ENCODE measurements around the gene KDM4D. TPM values are rescaled to one million over a fixed set of nuclear protein-coding genes. Genes with fewer than 3 reads are reported as not detected.

Gene KDM4D
- total and polyA plus RNA-seq, 7 experiments from 2014 or later = 0.32 to 0.70 (median 0.66) TPM

DNA sequence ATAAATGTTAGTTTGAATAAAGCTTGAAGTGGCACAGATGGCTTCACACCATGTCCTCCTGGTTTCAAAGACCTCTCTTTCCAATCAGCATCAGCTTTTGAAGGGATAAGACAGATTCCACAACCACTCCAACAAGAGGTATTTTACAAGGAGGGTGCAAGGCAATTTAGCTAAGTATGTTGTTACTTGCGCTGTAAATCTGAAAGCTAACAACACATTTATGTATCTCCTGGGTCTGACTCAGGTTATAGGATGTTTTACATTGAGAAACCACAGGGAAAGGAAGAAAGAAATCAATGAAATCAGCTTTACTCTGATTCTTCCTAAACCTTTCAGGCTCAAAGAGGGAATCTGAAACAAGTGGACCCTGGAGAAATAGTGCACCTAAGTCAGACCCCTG is 12.3 kb upstream of the KDM4D start:
- Mint-ChIP-seq H3K4me3 (no peak overlapping the region), H3K27me3 (no peaks in the 10 kb centered on the region), H3K36me3 (peaks cover 21 to 56% (median 32%) of the 10 kb centered on the region in 5 donors), H3K27ac (no peak overlapping the region), H3K4me1 (peaks cover 3 to 16% (median 10%) of the 10 kb centered on the region in 7 donors), H3K9me3 (no peaks in the 10 kb centered on the region)
- intact Hi-C loops (cut with micrococcal nuclease) = no loop called here
- no peaks in the 10 kb centered on the region for H3K27me3 ChIP-seq (ENCODE audit: control insufficient read depth in 2 of 2, insufficient read depth in 2 of 2, low read length in 2 of 2)
- DNase-seq = no peak
- ChIA-PET POLR2A (interaction anchor here (0.9 to 1.2 kb wide), 2 partner anchors 36 to 43 kb away, joined by 3 to 4 read pairs; no protein-coding TSS in a partner anchor), CTCF (no interaction called here)
- no peak overlapping the region for H3K27ac ChIP-seq (ENCODE audit: low read depth, low read length)
- H3K36me3 ChIP-seq (ENCODE audit: control insufficient read depth in 2 of 3, insufficient read depth in 3 of 3, low read length in 3 of 3) = peaks cover 15 to 72% (median 28%) of the 10 kb centered on the region in 3 experiments
- no peaks in the 10 kb centered on the region for H3K9me3 ChIP-seq (ENCODE audit: control insufficient read depth in 2 of 3, low read length in 3 of 3)
- H3K4me1 ChIP-seq (ENCODE audit: control insufficient read depth in 2 of 2, insufficient read depth in 2 of 2, low read length in 2 of 2) = no peaks in the 10 kb centered on the region
- H3K4me3 ChIP-seq (ENCODE audit: low read length) = no peak overlapping the region
- ATAC-seq = no peak

DNA sequence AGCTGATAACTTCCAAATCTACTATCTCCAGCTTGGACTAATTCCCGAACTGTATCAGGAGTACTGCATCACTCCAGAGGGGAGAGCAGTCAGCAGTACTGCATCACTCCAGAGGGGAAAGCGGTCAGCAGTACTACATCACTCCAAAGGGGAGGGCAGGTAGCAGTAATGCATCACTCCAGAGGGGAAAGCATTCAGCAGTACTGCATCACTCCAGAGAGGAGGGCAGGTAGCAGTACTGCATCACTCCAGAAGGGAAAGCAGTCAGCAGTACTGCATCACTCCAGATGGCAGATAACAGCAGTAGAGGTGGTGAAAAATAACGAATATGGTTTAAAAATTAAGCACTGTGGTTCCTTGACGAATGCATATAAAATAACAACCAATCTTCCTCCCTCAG is 8.6 kb upstream of the KDM4D start:
- ChIA-PET CTCF (interaction anchor here (0.7 kb wide), 1 partner anchor 1274 kb away, joined by 3 read pairs; no protein-coding TSS in a partner anchor), POLR2A (interaction anchor here (0.9 kb wide), 1 partner anchor 9 kb away, joined by 5 read pairs; the partner anchor contains the start of genes CWC15 and KDM4D)
- DNase-seq = no peak
- Histone ChIP-seq H3K36me3 (ENCODE audit: control insufficient read depth in 2 of 3, insufficient read depth in 3 of 3, low read length in 3 of 3) (peaks cover 27 to 87% (median 49%) of the 10 kb centered on the region in 3 experiments), H3K4me3 (ENCODE audit: low read length) (no peak overlapping the region), H3K9me3 (ENCODE audit: control insufficient read depth in 2 of 3, low read length in 3 of 3) (no peaks in the 10 kb centered on the region), H3K4me1 (ENCODE audit: control insufficient read depth in 2 of 2, insufficient read depth in 2 of 2, low read length in 2 of 2) (no peaks in the 10 kb centered on the region), H3K27me3 (ENCODE audit: control insufficient read depth in 2 of 2, insufficient read depth in 2 of 2, low read length in 2 of 2) (no peaks in the 10 kb centered on the region), H3K27ac (ENCODE audit: low read depth, low read length) (no peak overlapping the region)
- intact Hi-C loops (cut with micrococcal nuclease) = no loop called here
- H3K27me3 Mint-ChIP-seq = no peaks in the 10 kb centered on the region
- peak; percentile 36 for ATAC-seq
- H3K9me3 Mint-ChIP-seq = no peaks in the 10 kb centered on the region
- peaks cover 27 to 73% (median 54%) of the 10 kb centered on the region in 5 donors for H3K36me3 Mint-ChIP-seq
- H3K4me3 Mint-ChIP-seq = no peak overlapping the region
- H3K4me1 Mint-ChIP-seq = peaks cover 12 to 30% (median 23%) of the 10 kb centered on the region in 7 donors
- peak overlapping the region in 1 of 9 donors; percentile 35 for H3K27ac Mint-ChIP-seq

DNA sequence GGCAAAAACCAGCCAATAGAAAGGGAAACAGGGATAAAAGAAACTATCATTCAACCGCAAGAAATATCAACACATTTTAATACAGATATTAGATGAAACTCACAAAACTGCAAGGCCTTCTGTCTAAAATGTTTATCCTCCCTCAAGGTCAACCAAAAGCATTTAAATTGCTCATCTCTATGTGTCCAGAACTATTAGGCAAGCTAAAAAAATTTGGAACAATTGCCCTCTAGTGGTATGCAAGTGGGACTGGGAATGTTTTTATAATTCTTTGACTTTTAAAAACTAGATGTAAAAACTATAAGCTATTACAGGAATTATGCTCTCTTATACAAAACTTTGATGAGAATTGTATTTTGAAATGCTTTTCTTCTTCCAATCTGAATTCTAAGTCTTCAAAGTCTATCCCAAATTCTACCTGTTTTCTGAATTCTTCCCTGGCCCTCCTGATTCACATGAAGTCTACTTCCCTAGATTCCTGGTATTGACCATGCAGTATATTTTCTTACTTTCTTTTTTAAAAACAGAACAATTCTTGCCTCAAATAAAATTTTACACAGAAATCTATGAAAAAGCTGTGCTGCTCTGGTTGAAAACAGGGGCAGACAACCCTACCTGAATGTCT is 5.1 kb upstream of the KDM4D start:
- Mint-ChIP-seq H3K27ac (peak overlapping the region in 3 of 9 donors; percentile 8 to 53 (median 32)), H3K9me3 (no peaks in the 10 kb centered on the region), H3K4me3 (no peak overlapping the region), H3K27me3 (no peaks in the 10 kb centered on the region), H3K36me3 (peaks cover 19 to 69% (median 57%) of the 10 kb centered on the region in 5 donors), H3K4me1 (peaks cover 22 to 59% (median 44%) of the 10 kb centered on the region in 7 donors)
- H3K27ac ChIP-seq (ENCODE audit: low read depth, low read length) = no peak overlapping the region
- no peaks in the 10 kb centered on the region for H3K9me3 ChIP-seq (ENCODE audit: control insufficient read depth in 2 of 3, low read length in 3 of 3)
- ATAC-seq = no peak
- H3K4me3 ChIP-seq (ENCODE audit: low read length) = no peak overlapping the region
- peaks cover 9 to 13% of the 10 kb centered on the region in 2 donors for H3K4me1 ChIP-seq (ENCODE audit: control insufficient read depth in 2 of 2, insufficient read depth in 2 of 2, low read length in 2 of 2)
- no peak for DNase-seq
- peaks cover 42 to 75% (median 54%) of the 10 kb centered on the region in 3 experiments for H3K36me3 ChIP-seq (ENCODE audit: control insufficient read depth in 2 of 3, insufficient read depth in 3 of 3, low read length in 3 of 3)
- CTCF ChIA-PET = interaction anchor here (1.3 kb wide), 1 partner anchor 180 kb away, joined by 4 read pairs; no protein-coding TSS in a partner anchor
- POLR2A ChIA-PET = interaction anchor here (0.6 to 1.0 kb wide), 2 partner anchors 40 to 260 kb away, joined by 3 to 4 read pairs; no protein-coding TSS in a partner anchor
- intact Hi-C loops (cut with micrococcal nuclease) = loop anchor here in 1 of 2 donors (1.0 kb wide), 1 partner anchor 345 kb away; no protein-coding TSS in a partner anchor
- H3K27me3 ChIP-seq (ENCODE audit: control insufficient read depth in 2 of 2, insufficient read depth in 2 of 2, low read length in 2 of 2) = no peaks in the 10 kb centered on the region

DNA sequence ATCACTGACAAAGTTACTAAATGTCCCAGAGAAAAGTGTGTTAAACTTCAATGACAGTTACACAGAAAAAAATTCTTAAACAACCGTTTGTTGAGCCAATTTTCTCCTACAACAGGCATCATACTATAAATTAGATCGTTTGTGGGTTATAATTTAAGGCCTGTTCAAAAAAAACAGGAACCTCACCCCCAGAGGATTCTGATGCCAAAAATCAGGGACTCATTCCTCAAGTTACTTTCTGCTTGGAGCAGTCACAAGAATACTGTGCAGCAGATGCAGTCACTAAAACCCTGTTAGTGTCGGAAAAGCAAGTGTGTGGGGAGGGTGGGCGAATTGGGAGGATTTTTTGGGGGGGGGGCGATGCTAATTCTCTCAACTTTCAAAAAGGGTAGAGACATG is 810 bp upstream of the KDM4D start:
- Histone ChIP-seq H3K27me3 (ENCODE audit: control insufficient read depth in 2 of 2, insufficient read depth in 2 of 2, low read length in 2 of 2) (no peaks in the 10 kb centered on the region), H3K36me3 (ENCODE audit: control insufficient read depth in 2 of 3, insufficient read depth in 3 of 3, low read length in 3 of 3) (peaks cover 27 to 43% (median 36%) of the 10 kb centered on the region in 3 experiments), H3K9me3 (ENCODE audit: control insufficient read depth in 2 of 3, low read length in 3 of 3) (no peaks in the 10 kb centered on the region), H3K4me1 (ENCODE audit: control insufficient read depth in 2 of 2, insufficient read depth in 2 of 2, low read length in 2 of 2) (peaks cover 9 to 13% of the 10 kb centered on the region in 2 donors), H3K4me3 (ENCODE audit: low read length) (peak overlapping the region; percentile 81), H3K27ac (ENCODE audit: low read depth, low read length) (peak overlapping the region; percentile 91)
- ChIA-PET POLR2A (interaction anchor here (0.8 to 5.3 kb wide), 9 partner anchors 8 to 1417 kb away, joined by 3 to 53 read pairs (median 7); partner anchors contain the start of genes CCDC82, ENDOD1, FAM76B and JRKL), CTCF (interaction anchor here (0.6 to 1.2 kb wide), 2 partner anchors 94 to 1371 kb away, joined by 3 to 6 read pairs; partner anchors contain the start of gene SRSF8)
- DNase-seq (no peak), ATAC-seq (no peak)
- H3K36me3 Mint-ChIP-seq = peaks cover 11 to 40% (median 39%) of the 10 kb centered on the region in 5 donors
- peak overlapping the region; percentile 49 to 100 (median 96) for H3K27ac Mint-ChIP-seq
- peaks cover 17 to 66% (median 39%) of the 10 kb centered on the region in 7 donors for H3K4me1 Mint-ChIP-seq
- H3K4me3 Mint-ChIP-seq = peak overlapping the region; percentile 88 to 100 (median 96)
- intact Hi-C loops (cut with micrococcal nuclease) = loop anchor here (1.0 to 5.0 kb wide), 30 partner anchors 38 to 1775 kb away; partner anchors contain the start of genes ANKRD49 (in 2 of the 2), C11orf54 (in 2 of the 2), ENDOD1 (in 2 of the 2) and FUT4 (in 2 of the 2)
- H3K9me3 Mint-ChIP-seq = peaks cover 0 to 5% (median 0%) of the 10 kb centered on the region in 11 donors
- no peaks in the 10 kb centered on the region for H3K27me3 Mint-ChIP-seq

DNA sequence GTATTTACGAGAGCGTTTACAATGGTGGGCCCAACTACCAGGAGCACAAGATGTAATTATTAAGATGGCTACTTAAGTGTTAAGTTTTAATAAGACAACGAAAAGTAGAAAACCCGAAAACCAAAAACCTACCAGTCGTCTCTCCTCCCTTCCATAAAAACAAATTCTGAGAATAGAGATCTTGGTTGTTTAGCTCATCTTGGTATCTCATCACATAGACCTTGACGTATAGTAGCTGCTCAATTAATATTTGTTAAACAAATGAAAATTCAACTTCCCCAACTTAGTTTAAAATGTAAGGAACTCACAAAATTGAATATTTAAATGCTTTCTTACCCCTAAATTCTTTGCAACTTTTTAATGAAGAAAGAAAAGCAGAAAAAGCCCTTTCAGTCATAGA is 669 bp downstream of the KDM4D start:
- peak overlapping the region; percentile 91 for H3K27ac ChIP-seq (ENCODE audit: low read depth, low read length)
- ATAC-seq = no peak

DNA sequence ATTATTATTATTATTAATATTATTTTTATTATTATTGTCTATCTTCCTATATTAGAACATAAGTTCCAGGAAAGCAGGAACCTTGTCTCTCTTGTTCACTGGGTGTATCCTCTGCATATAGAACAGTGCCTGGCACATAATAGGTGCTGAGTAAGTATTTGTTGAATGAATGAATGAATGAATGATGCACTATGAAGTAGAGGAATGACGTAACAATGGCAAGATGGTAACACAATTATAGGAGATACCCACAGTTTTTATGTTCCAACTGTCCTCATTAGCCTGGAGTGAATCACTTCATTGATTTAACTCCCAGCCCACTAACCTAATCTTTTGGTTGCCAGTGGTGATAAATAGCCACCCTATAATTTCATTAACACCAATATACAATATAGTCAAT is 2.1 kb downstream of the KDM4D start:
- Mint-ChIP-seq H3K27ac (no peak overlapping the region), H3K4me1 (peaks cover 9 to 40% (median 26%) of the 10 kb centered on the region in 7 donors), H3K36me3 (peaks cover 4 to 19% (median 15%) of the 10 kb centered on the region in 5 donors), H3K9me3 (peaks cover 0 to 5% (median 0%) of the 10 kb centered on the region in 11 donors), H3K4me3 (peak overlapping the region in 1 of 10 donors; percentile 91), H3K27me3 (no peaks in the 10 kb centered on the region)
- Histone ChIP-seq H3K27ac (ENCODE audit: low read depth, low read length) (no peak overlapping the region), H3K4me1 (ENCODE audit: control insufficient read depth in 2 of 2, insufficient read depth in 2 of 2, low read length in 2 of 2) (peaks cover 9 to 13% of the 10 kb centered on the region in 2 donors), H3K9me3 (ENCODE audit: control insufficient read depth in 2 of 3, low read length in 3 of 3) (no peaks in the 10 kb centered on the region), H3K36me3 (ENCODE audit: control insufficient read depth in 2 of 3, insufficient read depth in 3 of 3, low read length in 3 of 3) (peaks cover 8 to 15% (median 14%) of the 10 kb centered on the region in 3 experiments), H3K27me3 (ENCODE audit: control insufficient read depth in 2 of 2, insufficient read depth in 2 of 2, low read length in 2 of 2) (no peaks in the 10 kb centered on the region), H3K4me3 (ENCODE audit: low read length) (no peak overlapping the region)
- CTCF ChIA-PET = no interaction called here
- ATAC-seq = no peak
- POLR2A ChIA-PET = interaction anchor here (0.7 to 5.3 kb wide), 3 partner anchors 89 to 219 kb away, joined by 3 to 53 read pairs (median 4); partner anchors contain the start of gene SRSF8
- intact Hi-C loops (cut with micrococcal nuclease) = no loop called here
- DNase-seq = no peak

More for the DNA sequence above, 669 bp downstream of the KDM4D start:
- H3K27ac Mint-ChIP-seq = peak overlapping the region in 8 of 9 donors; percentile 92 to 100 (median 96)
- intact Hi-C loops (cut with micrococcal nuclease) = loop anchor here (5.0 kb wide), 7 partner anchors 163 to 1777 kb away; partner anchors contain the start of genes MED17 (in 1 of the 2) and SLC36A4 (in 1 of the 2)
- no peaks in the 10 kb centered on the region for H3K27me3 Mint-ChIP-seq
- CTCF ChIA-PET = interaction anchor here (1.0 to 1.3 kb wide), 3 partner anchors 49 to 180 kb away, joined by 3 read pairs; no protein-coding TSS in a partner anchor
- peak overlapping the region; percentile 81 for H3K4me3 ChIP-seq (ENCODE audit: low read length)
- H3K9me3 ChIP-seq (ENCODE audit: control insufficient read depth in 2 of 3, low read length in 3 of 3) = no peaks in the 10 kb centered on the region
- POLR2A ChIA-PET = interaction anchor here (1.0 to 5.3 kb wide), 6 partner anchors 9 to 1040 kb away, joined by 4 to 53 read pairs (median 6); partner anchors contain the start of genes ENDOD1 and SRSF8
- H3K4me1 ChIP-seq (ENCODE audit: control insufficient read depth in 2 of 2, insufficient read depth in 2 of 2, low read length in 2 of 2) = peaks cover 9 to 13% of the 10 kb centered on the region in 2 donors
- H3K4me1 Mint-ChIP-seq = peaks cover 13 to 54% (median 30%) of the 10 kb centered on the region in 7 donors
- H3K36me3 ChIP-seq (ENCODE audit: control insufficient read depth in 2 of 3, insufficient read depth in 3 of 3, low read length in 3 of 3) = peaks cover 21 to 28% (median 23%) of the 10 kb centered on the region in 3 experiments
- no peaks in the 10 kb centered on the region for H3K27me3 ChIP-seq (ENCODE audit: control insufficient read depth in 2 of 2, insufficient read depth in 2 of 2, low read length in 2 of 2)
- peaks cover 0 to 5% (median 0%) of the 10 kb centered on the region in 11 donors for H3K9me3 Mint-ChIP-seq
- H3K4me3 Mint-ChIP-seq = peak overlapping the region; percentile 88 to 100 (median 96)
- DNase-seq = no peak
- H3K36me3 Mint-ChIP-seq = peaks cover 6 to 31% (median 25%) of the 10 kb centered on the region in 5 donors

Measured in naive thymus-derived CD4-positive, alpha-beta T cell (primary cell).